PC-9 (cell line): ENCODE measurements around the gene FAF1.

Experiments used
- EZH2 ChIP-seq: fragments of 200-600 bp; sonication (generic); IDR thresholded peaks from 2 replicates; pipeline ENCODE4 v1.8.0; 2017; ENCODE audit warnings: antibody characterized with exemption, low read depth
- TF ChIP-seq, protein P1 (sequence below): fragments of 200-600 bp; sonication (generic); conservative IDR thresholded peaks from 2 replicates; pipeline ENCODE4 v1.6.1; 2017; ENCODE audit warnings: mixed run types, antibody characterized with exemption, mild to moderate bottlenecking, moderate library complexity

DNA sequence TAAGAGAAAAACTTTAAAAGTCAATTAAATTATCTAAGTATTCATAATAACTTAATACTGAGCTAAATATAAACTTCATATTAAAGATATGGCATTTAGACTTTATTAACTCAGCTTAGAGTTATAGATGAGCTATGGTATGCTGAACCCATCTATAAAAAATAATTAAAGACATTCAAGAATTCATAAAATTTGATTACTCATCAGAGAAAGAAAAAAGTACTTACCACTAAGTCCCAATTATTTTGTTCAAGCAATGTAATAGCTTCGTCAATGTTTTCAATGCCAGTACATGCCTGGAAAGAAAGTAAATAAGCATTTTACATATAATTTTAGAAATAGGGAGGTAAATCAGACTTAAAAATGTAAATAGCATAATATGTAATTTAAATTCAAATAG is 102.4 kb downstream of the FAF1 start:
- TF ChIP-seq, protein P1, sequence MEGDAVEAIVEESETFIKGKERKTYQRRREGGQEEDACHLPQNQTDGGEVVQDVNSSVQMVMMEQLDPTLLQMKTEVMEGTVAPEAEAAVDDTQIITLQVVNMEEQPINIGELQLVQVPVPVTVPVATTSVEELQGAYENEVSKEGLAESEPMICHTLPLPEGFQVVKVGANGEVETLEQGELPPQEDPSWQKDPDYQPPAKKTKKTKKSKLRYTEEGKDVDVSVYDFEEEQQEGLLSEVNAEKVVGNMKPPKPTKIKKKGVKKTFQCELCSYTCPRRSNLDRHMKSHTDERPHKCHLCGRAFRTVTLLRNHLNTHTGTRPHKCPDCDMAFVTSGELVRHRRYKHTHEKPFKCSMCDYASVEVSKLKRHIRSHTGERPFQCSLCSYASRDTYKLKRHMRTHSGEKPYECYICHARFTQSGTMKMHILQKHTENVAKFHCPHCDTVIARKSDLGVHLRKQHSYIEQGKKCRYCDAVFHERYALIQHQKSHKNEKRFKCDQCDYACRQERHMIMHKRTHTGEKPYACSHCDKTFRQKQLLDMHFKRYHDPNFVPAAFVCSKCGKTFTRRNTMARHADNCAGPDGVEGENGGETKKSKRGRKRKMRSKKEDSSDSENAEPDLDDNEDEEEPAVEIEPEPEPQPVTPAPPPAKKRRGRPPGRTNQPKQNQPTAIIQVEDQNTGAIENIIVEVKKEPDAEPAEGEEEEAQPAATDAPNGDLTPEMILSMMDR, result no peak
- no peak for TF ChIP-seq EZH2
